GM19193 (cell line): Measurements from ENCODE around the gene PCAT7.

Experiments used
- POLR2A ChIP-seq: IDR thresholded peaks from 4 replicates; pipeline ENCODE4 v1.6.1; 2011; ENCODE audit not compliant: insufficient read depth, insufficient read length; ENCODE audit errors: extremely low read depth

PCAT7 gene

DNA sequence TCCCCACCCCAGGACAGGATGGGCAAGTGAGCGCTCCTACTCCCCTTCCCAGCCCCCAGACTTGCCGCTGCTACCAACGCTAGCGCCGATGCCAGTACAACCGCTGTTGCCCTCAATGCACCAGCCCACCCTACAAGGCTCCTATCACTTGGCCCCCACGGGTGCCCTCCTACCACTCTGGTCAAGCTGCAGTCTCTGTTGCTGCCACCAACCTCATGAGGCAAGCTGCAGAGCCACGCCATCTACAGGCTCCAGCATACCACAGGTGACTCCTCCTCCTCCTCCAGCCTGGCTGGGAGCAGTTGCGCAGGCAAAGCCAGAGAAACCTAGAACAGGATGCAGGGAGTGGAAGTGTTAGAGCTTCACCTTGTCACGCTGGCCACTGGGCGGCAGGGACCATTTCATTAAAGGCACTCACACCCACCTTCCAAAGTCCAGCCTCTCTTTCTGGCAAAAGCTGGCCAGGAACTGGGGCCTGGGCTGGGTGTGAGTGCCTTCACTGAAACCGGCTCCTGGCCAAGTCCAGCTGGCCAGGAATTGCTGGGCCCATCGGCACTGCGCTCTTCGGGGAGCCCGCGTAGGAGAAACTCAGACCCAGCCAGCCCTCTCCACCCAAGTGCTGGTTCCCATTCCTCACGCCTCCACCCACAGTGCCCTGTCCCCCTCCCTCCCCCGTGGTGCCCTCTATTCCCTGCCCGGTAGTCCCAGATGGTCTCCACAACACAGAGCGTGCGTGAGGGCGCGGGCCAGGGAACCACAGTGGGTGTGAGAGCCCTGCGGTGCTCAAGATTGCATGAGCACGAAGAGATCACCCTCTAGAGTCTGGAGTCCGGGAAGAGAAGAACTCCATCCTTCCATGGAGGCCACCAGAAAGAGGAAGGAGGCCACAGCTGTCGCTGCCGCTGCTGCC is 1.6 kb upstream of the PCAT7 start:
- TF ChIP-seq POLR2A, result no peak

DNA sequence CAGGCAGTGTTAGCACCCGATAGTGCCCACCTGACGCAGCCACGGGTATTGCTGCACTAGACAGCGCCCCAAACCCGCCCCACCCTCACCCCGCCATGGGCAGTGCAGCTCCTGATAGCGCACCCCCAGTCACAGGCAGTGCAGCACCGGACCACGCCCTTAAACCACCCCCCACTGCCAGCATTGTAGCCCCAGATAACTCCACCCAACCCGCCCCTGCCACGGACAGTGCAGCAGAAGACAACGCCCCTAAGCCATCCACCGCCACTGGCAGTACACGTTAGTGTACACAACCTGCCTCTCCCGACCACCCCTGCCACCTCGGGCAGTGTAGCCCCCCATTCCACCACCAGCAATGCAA is 825 bp upstream of the PCAT7 start:
- no peak for TF ChIP-seq POLR2A

GRCh38 chr9:94557376-94557775 is 2.5 kb downstream of the PCAT7 start:
- TF ChIP-seq POLR2A, result no peak

DNA sequence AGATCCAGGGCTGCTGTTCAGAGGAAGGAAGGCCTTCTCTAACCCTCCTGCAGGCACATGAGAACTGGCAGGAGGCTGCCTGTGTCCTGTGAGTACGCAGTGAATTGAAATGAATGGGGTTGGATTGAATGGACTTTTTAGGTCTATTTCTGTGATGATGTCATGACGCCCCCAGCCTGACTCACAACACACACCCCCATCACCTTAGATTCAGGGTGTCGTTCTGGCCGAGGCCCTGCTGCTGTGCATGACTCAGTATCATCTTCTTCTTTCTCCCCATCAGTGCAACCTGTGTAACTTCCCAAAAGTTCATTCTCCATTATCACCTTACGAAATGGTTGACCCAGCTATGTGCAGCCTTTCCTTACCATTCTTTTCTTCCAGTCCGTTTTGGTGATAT is 5.4 kb downstream of the PCAT7 start:
- TF ChIP-seq POLR2A, result no peak

DNA sequence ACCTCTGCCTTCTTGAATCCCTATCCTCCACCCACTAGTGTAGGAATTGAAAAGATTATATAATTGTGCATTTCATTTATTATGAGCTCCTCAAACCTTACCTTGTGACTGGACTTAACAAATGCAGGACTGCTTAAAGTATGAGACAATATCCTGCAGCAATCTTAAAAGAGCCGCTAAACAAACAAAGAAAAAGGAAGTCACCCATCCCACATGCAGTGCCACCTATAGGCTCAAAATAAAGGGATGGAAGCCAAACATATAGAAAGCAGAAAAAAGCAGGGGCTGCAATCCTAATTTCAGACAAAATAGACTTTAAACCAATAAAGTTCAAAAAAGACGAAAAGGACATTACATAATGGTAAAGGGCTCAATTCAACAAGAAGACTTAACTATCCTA is 8.7 kb downstream of the PCAT7 start:
- TF ChIP-seq POLR2A, result no peak

DNA sequence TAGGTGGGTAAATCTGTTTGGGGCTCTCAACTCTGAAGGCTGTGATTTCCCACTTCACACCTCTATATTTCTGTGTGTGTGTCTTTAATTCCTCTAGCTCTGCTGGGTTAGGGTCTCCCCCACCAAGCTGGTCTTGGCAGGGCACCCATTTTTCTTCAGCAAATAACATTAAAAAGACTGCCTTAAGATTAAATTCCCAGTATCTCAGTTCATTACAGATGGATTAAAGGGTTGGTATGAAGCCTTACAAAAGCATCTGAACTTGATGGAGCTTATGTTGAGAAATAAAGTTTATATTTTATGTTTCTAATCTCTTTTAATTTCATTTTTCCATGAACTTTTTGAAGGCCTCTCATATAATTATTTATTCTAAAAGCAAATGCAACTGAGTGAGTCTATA is 11.7 kb downstream of the PCAT7 start:
- TF ChIP-seq POLR2A, result no peak

DNA sequence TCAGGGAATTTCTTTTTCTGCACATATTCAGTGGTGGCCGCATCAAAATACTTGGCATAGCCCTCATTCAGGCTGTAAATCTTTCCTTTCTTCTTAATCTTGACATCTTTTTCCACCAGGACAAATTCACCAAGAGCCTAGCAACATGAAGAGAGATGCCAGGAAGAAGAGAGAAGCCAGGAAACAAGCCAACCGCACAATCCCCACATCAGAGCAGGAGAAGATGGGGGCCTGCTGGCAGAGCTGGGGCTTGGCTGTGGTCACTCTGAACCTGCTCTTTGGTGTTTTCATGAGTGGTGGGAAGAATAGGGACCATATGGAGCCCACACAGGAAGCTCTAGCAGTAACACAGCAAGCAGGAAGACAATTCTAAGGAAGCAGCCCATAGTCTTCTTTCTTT is 12.4 kb downstream of the PCAT7 start:
- TF ChIP-seq POLR2A, result no peak

DNA sequence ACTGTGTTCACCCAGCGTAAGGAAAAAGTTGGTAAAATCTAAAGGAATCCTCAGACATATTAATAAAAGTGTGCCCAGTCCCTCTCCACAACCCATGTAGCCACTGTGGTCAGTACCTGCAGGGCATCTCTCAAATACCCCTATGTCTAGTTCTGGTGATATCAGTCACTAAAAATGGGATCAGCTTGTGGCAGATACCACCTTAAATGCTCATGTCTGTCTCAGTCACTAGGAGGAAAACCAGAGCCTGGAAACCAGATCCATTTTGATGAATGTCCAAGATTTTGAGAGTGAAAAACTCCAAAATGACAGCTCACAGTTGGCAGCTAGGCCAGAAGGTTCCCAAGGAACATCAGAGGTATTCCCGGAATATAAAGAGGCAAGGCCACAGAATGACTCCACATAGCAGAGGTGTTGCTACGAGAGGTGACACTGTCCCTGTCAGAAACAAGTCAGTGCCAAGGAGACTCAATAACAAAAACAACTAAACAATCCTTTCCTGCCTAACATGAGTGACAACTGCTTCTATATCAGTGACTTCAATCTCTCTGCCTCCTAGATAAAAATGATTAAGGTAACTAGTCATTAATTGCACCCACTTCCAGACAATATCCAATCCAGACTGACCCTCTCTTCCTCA is 13.5 kb downstream of the PCAT7 start:
- no peak for TF ChIP-seq POLR2A

GRCh38 chr9:94568972-94569712 is 14.3 kb downstream of the PCAT7 start:
- no peak for TF ChIP-seq POLR2A

DNA sequence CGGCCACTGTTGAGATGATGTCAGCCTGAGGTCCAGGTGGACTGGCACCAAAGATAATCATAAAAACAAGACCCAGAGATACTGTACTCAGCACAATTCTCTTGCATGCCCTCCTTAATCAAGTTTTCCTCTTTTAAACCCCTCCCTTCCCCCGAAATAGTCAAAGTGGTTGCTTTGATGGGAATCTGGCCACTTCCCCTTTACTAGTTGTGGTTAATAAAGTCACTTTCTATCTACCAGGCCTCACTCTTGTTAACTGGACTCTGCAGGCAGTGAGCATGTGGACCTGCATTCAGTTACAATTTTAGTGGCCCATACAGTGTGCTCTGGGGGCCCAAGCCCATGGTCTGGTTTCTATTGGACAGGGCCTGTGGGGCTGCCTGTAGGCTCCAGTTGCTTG is 21.2 kb downstream of the PCAT7 start:
- no peak for TF ChIP-seq POLR2A

DNA sequence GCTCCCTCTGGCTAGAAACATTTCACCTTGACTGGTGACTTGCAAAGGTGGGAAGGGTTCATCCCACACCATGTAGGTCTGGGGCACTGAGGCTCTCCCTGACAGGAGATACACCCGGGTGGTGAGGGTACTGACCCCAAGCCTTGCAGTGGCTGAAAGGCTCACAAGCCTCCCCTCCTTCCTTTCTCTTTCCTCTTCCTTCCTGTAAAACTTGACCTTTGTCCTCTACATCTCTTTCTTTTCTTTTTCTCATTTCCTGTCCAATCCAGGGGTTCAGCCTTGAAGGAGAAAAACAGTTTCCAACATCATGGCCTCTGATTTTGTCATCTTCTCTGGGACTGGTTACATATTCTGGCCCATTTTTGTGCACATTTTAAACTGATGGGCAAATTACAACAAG is 22.2 kb downstream of the PCAT7 start:
- TF ChIP-seq POLR2A, result no peak

DNA sequence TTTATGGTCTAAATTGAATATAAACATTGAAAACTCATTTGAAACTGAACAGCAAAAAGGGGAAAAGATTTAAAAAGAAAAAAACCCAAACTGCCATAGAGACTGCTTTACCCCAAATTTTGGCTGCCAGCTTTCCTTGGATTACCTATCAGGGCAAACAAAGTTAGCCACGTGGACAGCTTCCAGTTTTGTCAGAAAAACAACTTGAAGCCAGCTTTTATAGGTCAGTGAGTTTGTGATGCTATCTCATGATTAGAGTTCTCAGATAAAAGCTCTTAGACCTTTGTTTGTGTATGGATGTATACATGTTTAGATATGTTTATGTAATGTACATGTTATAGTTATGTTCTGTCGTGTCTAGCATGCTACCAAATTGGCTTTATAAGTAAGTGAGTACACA is 22.7 kb downstream of the PCAT7 start:
- no peak for TF ChIP-seq POLR2A

DNA sequence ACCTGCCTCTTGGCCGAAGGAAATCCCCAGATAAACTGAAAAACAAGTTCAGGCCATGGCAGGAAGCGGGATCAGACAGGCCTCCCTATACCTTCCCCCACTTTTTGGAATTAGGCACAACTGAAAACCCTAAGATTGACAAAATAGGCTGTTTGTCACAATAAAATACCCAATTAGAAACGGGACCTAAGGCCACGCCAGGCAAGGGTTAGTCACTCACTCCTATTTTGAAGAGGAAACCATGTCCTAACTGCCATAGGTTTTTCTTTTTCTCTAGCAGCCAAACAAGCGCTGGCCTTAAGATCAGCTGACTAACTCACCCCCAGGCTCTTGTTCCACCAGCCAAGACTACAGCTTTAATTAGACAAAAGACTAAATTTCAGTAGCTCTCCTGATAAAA is 26.8 kb downstream of the PCAT7 start:
- no peak for TF ChIP-seq POLR2A

GRCh38 chr9:94584555-94584954 is 29.7 kb downstream of the PCAT7 start:
- no peak for TF ChIP-seq POLR2A

- no peak for TF ChIP-seq POLR2A
Observed at GRCh38 chr9:94586316-94586715, 31.4 kb downstream of the PCAT7 start.

DNA sequence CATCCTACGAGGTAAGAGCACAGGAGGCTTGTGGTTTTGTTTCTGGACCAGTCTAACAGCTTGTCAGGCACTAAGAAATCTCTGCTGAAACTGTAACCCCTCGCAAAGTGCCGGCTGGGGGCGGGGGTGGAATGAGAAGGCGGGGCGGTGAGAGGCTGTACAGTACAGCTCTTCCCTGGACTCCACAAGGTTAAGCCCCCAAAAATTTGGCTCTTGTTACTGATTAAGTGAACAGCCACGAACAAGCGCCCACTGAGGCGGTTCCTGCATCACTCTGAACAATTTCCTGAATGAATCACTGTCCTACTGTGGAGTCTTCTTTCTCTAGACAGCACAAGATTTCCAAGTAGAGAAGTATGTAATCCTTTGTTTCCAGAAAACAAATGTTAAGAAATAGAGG is 31.9 kb downstream of the PCAT7 start:
- TF ChIP-seq POLR2A, result no peak
